ENCODE measurements around the gene ATP6AP1. TPM values are rescaled to one million over a fixed set of nuclear protein-coding genes. Genes with fewer than 3 reads are reported as not detected.
A peak's percentile ranks its signal among the peaks of the same experiment; 100 is the strongest.

The ATP6AP1 gene
- total RNA-seq, 4 donors from 2014 or later, result 29.0 to 50.0 (median 43.1) TPM

DNA sequence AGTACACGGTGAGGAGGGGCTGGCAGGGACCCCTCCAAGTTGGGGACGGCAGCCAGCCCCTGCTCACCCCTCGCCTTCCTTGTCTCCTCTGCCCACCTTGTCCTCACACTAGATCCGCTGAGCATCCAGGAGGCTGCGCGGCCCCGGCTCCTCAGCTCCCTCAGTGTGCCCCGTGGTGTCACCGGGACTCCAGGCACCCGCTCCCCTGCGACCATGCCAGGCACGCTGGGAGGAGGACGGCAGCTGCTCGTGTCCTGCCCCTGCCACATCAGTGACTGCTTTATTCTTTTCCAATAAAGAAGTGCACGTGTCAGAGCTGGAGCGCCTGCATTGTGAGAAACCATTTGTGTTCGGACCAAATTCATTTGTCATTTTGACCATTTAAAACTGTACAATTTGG, 21.8 kb downstream of the ATP6AP1 start:
- 81% methylated on average over 7 of the region's 17 CpGs; no CpG with 5 or more reads in 1 of the 2 donors for WGBS, 2 donors (ENCODE audit: low coverage in 1 of 2)
- TF ChIP-seq, protein P1, sequence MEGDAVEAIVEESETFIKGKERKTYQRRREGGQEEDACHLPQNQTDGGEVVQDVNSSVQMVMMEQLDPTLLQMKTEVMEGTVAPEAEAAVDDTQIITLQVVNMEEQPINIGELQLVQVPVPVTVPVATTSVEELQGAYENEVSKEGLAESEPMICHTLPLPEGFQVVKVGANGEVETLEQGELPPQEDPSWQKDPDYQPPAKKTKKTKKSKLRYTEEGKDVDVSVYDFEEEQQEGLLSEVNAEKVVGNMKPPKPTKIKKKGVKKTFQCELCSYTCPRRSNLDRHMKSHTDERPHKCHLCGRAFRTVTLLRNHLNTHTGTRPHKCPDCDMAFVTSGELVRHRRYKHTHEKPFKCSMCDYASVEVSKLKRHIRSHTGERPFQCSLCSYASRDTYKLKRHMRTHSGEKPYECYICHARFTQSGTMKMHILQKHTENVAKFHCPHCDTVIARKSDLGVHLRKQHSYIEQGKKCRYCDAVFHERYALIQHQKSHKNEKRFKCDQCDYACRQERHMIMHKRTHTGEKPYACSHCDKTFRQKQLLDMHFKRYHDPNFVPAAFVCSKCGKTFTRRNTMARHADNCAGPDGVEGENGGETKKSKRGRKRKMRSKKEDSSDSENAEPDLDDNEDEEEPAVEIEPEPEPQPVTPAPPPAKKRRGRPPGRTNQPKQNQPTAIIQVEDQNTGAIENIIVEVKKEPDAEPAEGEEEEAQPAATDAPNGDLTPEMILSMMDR (IDR thresholded peaks at IDR 0.05), result no peak
- TF ChIP-seq EP300 (IDR thresholded peaks at IDR 0.05) (no peak), POLR2AphosphoS5 (IDR thresholded peaks at IDR 0.05) (no peak)
- no peak for ATAC-seq
- Histone ChIP-seq H3K9me3 (no peaks in the 10 kb centered on the region), H3K27me3 (no peaks in the 10 kb centered on the region), H3K4me1 (peaks cover 0 to 9% (median 0%) of the 10 kb centered on the region in 3 donors), H3K36me3 (peaks cover 0 to 56% of the 10 kb centered on the region in 2 donors), H3K4me3 (no peak overlapping the region), H3K27ac (no peak overlapping the region)

DNA sequence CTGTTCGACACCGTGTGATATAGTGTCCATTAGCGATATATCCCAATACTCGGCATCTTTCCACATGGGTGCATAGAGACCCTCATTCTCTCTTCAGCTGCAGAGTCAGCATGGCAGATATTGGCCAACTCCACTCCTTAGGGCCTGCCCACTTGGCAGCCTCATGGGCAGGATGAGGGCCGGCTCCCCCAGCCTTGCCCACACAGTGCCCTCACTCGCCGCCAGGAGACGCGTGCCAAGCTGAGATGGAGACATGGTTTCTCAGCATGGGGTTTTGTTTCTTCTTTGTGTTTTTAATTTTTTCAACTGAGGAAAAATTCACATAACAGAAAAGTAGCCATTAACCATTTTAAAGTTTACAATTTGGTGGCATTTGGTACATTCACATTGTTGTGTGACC, 24.3 kb downstream of the ATP6AP1 start:
- ATAC-seq, result no peak
- Histone ChIP-seq H3K9me3 (no peaks in the 10 kb centered on the region), H3K36me3 (peaks cover 0 to 40% of the 10 kb centered on the region in 2 donors), H3K27me3 (no peaks in the 10 kb centered on the region), H3K4me3 (no peak overlapping the region), H3K4me1 (no peaks in the 10 kb centered on the region), H3K27ac (no peak overlapping the region)
- TF ChIP-seq POLR2AphosphoS5 (IDR thresholded peaks at IDR 0.05) (no peak), POLR2A (IDR thresholded peaks at IDR 0.05) (no peak), EP300 (IDR thresholded peaks at IDR 0.05) (no peak)
- TF ChIP-seq, protein P1 (IDR thresholded peaks at IDR 0.05), result no peak
- 73 to 88% methylated on average over 5 of the region's 9 CpGs for WGBS, 2 donors (ENCODE audit: low coverage in 1 of 2)

DNA sequence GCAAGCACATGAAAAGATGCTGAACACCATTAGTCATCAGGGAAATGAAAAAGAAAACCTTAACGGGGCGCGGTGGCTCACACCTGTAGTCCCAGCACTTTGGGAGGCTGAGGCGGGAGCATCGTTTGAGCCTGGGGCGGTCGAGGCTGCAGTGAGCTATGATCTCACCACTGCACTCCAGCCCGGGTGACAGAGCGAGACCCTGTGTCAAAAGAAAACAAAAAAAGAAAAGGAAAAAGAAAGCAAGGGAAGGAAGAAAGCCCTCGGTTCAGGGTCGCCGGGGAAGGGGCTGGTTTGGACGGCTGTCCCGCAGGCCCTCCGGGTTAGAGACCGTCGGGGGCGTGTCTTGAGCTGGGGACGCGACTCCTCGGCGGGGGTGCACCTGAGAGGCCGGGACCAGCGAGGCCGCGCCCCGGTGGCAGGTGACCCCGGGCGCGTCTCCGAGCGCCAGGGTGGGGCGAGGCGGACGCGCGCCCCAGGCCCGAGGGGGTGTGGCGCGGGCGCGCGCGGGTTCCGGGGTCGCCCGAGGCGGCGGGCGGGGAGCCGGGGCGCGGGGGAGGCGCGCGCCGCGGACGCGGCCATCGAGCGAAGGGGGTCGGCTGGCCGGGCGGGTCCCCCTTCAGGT, 29.1 kb downstream of the ATP6AP1 start:
- TF ChIP-seq POLR2A (IDR thresholded peaks at IDR 0.05) (no peak), EP300 (IDR thresholded peaks at IDR 0.05) (no peak)
- Histone ChIP-seq H3K27ac (peak overlapping the region in 3 of 4 donors; percentile 71 to 84 (median 82)), H3K4me3 (peak overlapping the region; percentile 64 to 74), H3K27me3 (no peaks in the 10 kb centered on the region), H3K4me1 (peaks cover 0 to 16% (median 0%) of the 10 kb centered on the region in 3 donors), H3K9me3 (no peaks in the 10 kb centered on the region), H3K36me3 (peaks cover 0 to 25% of the 10 kb centered on the region in 2 donors)
- 9 to 56% methylated on average over 5 to 7 of the region's 65 CpGs for WGBS, 2 donors (ENCODE audit: low coverage in 1 of 2)
- ATAC-seq, result peak; percentile 44

DNA sequence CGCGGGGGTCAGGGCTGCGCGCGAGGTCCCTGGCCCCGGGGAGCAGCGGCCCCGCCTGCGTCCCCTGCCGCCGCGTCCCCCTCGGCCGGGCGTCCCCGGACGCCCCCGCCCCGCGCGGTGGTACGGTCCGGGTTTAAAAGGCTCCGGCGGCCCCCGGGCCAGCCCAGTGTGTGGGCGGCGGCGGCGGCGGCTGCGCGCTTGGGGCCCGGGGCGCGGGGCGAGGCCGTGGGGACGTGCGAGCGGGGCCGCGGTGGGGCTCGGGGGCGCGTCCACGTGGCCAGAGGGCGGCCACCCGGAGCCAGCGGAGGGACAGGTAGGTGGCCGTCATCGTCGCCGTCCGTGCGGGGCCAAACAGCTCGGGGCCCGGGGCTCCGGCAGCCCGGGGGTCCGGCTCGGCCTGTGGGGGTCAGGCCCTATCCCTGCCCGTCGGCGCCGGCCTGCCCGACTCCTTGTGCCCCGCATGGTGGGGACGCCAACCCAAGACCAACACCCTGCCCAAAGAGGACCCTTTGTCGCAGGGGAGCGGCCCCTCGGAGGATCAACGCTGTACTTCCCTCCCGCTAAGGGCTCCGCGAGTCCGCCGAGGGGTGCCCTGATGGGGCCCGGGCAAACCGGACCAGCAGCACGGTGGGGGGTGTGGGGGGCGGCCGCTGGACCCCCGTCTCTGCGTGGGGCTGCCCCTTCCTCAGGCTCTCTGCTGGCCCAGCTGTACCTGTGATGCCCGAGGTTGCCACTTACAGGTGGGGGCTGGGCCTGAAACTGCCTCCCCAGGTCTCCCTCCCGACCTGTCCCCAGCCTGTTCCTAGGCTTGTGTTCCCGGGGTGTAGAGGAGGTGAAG, 29.9 kb downstream of the ATP6AP1 start, which contains the start of gene PLXNA3:
Gene PLXNA3, plus strand, starts transcription at position 166 of the 838 bp plus-strand sequence. CDS start 1,903 bp downstream, outside the sequence.
- TF ChIP-seq POLR2AphosphoS5 (IDR thresholded peaks at IDR 0.05) (no peak), POLR2A (IDR thresholded peaks at IDR 0.05) (peak; percentile 58 to 80), EP300 (IDR thresholded peaks at IDR 0.05) (no peak)
- peak within 1 kb of the TSS; percentile 64 to 74 for H3K4me3 ChIP-seq
- peaks cover 0 to 16% (median 0%) of the 10 kb centered on the region in 3 donors for H3K4me1 ChIP-seq
- H3K9me3 ChIP-seq, result no peaks in the 10 kb centered on the region
- H3K27ac ChIP-seq, result peak within 1 kb of the TSS in 3 of 4 donors; percentile 71 to 84 (median 82)
- H3K27me3 ChIP-seq, result no peaks in the 10 kb centered on the region
- no CpG with 5 or more reads among the region's 88 CpGs for WGBS, 2 donors (ENCODE audit: low coverage in 1 of 2)
- peaks cover 0 to 26% of the 10 kb centered on the region in 2 donors for H3K36me3 ChIP-seq
- ATAC-seq, result peak; percentile 79

DNA sequence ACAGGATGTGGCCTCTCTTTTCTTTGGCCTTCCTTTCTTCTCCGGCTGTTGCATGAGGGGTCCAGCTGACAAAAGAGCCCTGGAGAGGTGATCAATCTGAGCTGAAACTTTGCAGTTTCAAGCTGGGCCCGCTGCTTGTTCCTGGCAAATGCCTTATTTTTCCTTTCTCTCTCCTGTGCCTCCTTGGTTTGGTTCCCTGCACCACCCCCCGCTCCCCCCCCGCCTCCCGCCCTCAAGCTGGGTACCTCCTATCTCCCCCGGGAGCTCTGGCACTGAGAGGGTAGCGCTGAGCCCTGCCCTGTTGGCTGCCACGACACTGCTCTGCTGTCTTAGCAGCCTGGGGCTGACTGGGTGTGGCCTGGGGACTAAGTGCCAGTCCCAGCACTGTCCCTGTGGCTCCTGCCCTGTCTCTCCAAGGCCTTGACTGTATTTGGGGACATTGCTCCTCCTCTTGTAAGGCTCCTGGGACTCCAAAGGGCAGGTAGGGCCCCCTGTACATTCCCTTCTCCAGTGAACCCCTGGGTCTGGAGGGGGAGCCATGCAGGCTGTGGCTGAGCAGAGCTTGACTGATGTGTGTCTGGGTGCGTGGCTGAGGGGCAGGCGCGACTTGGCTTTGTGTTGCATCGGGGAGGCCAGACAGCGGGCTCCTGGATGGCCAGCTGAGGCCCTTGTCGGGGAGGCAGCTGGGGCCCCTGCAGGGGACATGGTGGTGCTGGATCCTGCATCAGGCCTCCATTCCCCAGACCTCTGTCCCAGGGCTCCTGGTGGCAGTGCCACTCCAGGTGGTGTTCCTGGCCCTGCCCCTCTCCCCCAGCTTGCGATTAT, 30.7 kb downstream of the ATP6AP1 start:
- H3K4me1 ChIP-seq, result peaks cover 0 to 16% (median 0%) of the 10 kb centered on the region in 3 donors
- peak overlapping the region in 3 of 4 donors; percentile 71 to 84 (median 82) for H3K27ac ChIP-seq
- H3K27me3 ChIP-seq, result no peaks in the 10 kb centered on the region
- TF ChIP-seq, protein P1 (IDR thresholded peaks at IDR 0.05), result no peak
- TF ChIP-seq POLR2AphosphoS5 (IDR thresholded peaks at IDR 0.05), result no peak
- no peak for TF ChIP-seq POLR2A (IDR thresholded peaks at IDR 0.05)
- no peak for TF ChIP-seq EP300 (IDR thresholded peaks at IDR 0.05)
- peaks cover 0 to 34% of the 10 kb centered on the region in 2 donors for H3K36me3 ChIP-seq
- WGBS, 2 donors (ENCODE audit: low coverage in 1 of 2), result 55% methylated on average over 2 of the region's 15 CpGs; no CpG with 5 or more reads in 1 of the 2 donors
- no peaks in the 10 kb centered on the region for H3K9me3 ChIP-seq
- peak overlapping the region; percentile 64 to 74 for H3K4me3 ChIP-seq
- ATAC-seq, result peak; percentile 32

Data from gastroesophageal sphincter (tissue), 4 donors.